ENCODE data around the gene ATXN3.
A peak's percentile ranks its signal among the peaks of the same experiment; 100 is the strongest.
"Not testable (repeated sequence)": the region's sequence is repeated elsewhere in the genome, so short reads cannot be mapped to it uniquely, and the experiment has no call there.

The ATXN3 gene

GRCh38 chr14:92058006-92058917, 48.1 kb downstream of the ATXN3 start:
- DNase-seq = no peak

GRCh38 chr14:92049781-92050180, 56.6 kb downstream of the ATXN3 start:
- no peak for DNase-seq

GRCh38 chr14:92049221-92049620, 57.2 kb downstream of the ATXN3 start:
- not testable (repeated sequence) for DNase-seq

- peak; percentile 20 for DNase-seq
These were observed 60.5 kb downstream of the ATXN3 start for GRCh38 chr14:92045904-92046303.

- DNase-seq = not testable (repeated sequence)
These were observed 64.6 kb downstream of the ATXN3 start for GRCh38 chr14:92041766-92042165.

- no peak for DNase-seq
These were observed 65.2 kb downstream of the ATXN3 start for GRCh38 chr14:92041203-92041602.

- DNase-seq = peak; percentile 57
These were observed 65.8 kb downstream of the ATXN3 start for GRCh38 chr14:92040431-92041051.

- DNase-seq = peak; percentile 95
These were observed 66.5 kb downstream of the ATXN3 start, which contains the start of gene TRIP11 for GRCh38 chr14:92039719-92040430. Gene TRIP11, minus strand, starts transcription at chr14:92040059. Its CDS starts 374 bp downstream, at chr14:92039685.

- peak; percentile 55 for DNase-seq
These were observed 67.2 kb downstream of the ATXN3 start for GRCh38 chr14:92039063-92039718.

GRCh38 chr14:92037989-92038388, 68.4 kb downstream of the ATXN3 start:
- no peak for DNase-seq

- no peak for DNase-seq
These were observed 70.5 kb downstream of the ATXN3 start for GRCh38 chr14:92035890-92036289.

- DNase-seq = no peak
These were observed 72.3 kb downstream of the ATXN3 start for GRCh38 chr14:92033906-92034687.

- DNase-seq = peak; percentile 3
These were observed 72.9 kb downstream of the ATXN3 start for GRCh38 chr14:92033433-92033832.

GRCh38 chr14:92026548-92027190, 79.7 kb downstream of the ATXN3 start:
- DNase-seq = no peak

GRCh38 chr14:92022036-92022435, 84.3 kb downstream of the ATXN3 start:
- no peak for DNase-seq

GRCh38 chr14:92021523-92021922, 84.9 kb downstream of the ATXN3 start:
- no peak for DNase-seq

- DNase-seq = no peak
These were observed 92.3 kb downstream of the ATXN3 start for GRCh38 chr14:92014040-92014439.

GRCh38 chr14:92012121-92012748, 94.1 kb downstream of the ATXN3 start:
- DNase-seq = no peak

- DNase-seq = no peak
These were observed 95.7 kb downstream of the ATXN3 start for GRCh38 chr14:92010644-92011043.

GRCh38 chr14:92009604-92010003, 96.8 kb downstream of the ATXN3 start:
- no peak for DNase-seq
